HepG2 (cell line): ENCODE data around the gene SHLD3. TPM values are rescaled to one million over a fixed set of nuclear protein-coding genes. Genes with fewer than 3 reads are reported as not detected.

ENCODE experiments used
- AKNA ChIP-seq: sonication (generic); formaldehyde crosslinking; IDR thresholded peaks from 2 replicates; pipeline ENCODE4 v1.4.0; 2020; ENCODE audit warnings: missing genetic modification reagents, borderline replicate concordance
- CHD2 ChIP-seq: IDR thresholded peaks from 2 replicates; pipeline ENCODE4 v1.6.1; 2011; ENCODE audit warnings: low read depth, low read length, improper control_type of control experiment
- DZIP1 ChIP-seq: sonication (generic); formaldehyde crosslinking; IDR thresholded peaks from 2 replicates; pipeline ENCODE4 v1.5.0; 2020; ENCODE audit warnings: mild to moderate bottlenecking, missing genetic modification reagents
- ELF1 ChIP-seq: sonication (generic); formaldehyde crosslinking; IDR thresholded peaks from 2 replicates; pipeline ENCODE4 v1.4.0; 2020; ENCODE audit warnings: missing genetic modification reagents
- GABPB1 ChIP-seq: IDR thresholded peaks from 2 replicates; pipeline ENCODE4 v1.6.1; 2016; ENCODE audit warnings: mild to moderate bottlenecking, missing genetic modification reagents, moderate library complexity, missing compliant biosample characterization
- HINFP ChIP-seq: sonication (generic); formaldehyde crosslinking; IDR thresholded peaks from 2 replicates; pipeline ENCODE4 v1.4.0; 2020; ENCODE audit warnings: low read depth, mild to moderate bottlenecking, missing genetic modification reagents
- KAT7 ChIP-seq: IDR thresholded peaks from 2 replicates; pipeline ENCODE4 v1.6.1; 2018; ENCODE audit warnings: borderline replicate concordance, missing compliant biosample characterization
- RBM22 ChIP-seq: fragments of 200-400 bp; formaldehyde crosslinking; optimal IDR thresholded peaks from 2 replicates; pipeline ENCODE3; 2017; ENCODE audit warnings: mild to moderate bottlenecking, low read length, moderate library complexity
- SIN3A ChIP-seq: IDR thresholded peaks from 2 replicates; pipeline ENCODE4 v1.6.1; 2011; ENCODE audit warnings: low read depth, mild to moderate bottlenecking, control low read depth, low read length, borderline replicate concordance
- ZFY ChIP-seq: sonication (generic); formaldehyde crosslinking; IDR thresholded peaks from 2 replicates; pipeline ENCODE4 v1.4.0; 2020; ENCODE audit warnings: missing genetic modification reagents
- ZNF143 ChIP-seq: sonication (generic); formaldehyde crosslinking; IDR thresholded peaks from 2 replicates; pipeline ENCODE4 v1.4.0; 2020; ENCODE audit warnings: missing genetic modification reagents
- ZNF605 ChIP-seq: sonication (generic); formaldehyde crosslinking; IDR thresholded peaks from 2 replicates; pipeline ENCODE4 v1.8.0; 2022; ENCODE audit warnings: mild to moderate bottlenecking, missing genetic modification reagents
- ZNF776 ChIP-seq: sonication (generic); formaldehyde crosslinking; IDR thresholded peaks from 2 replicates; pipeline ENCODE4 v1.4.0; 2020; ENCODE audit warnings: mild to moderate bottlenecking, missing genetic modification reagents
- polyA plus RNA-seq, 8 experiments: library from polyadenylated mRNA; depleted of rRNA in 3 of 8; stranded (reverse) in 7 of 8; unstranded in 1 of 8; fragments of >200 nt; fragmentation: Illumina TruSeq in 4 of 8; extraction: Trizol in 4 of 8; gene quantifications; 2 replicates each; pipeline versions ENCODE4 v1.2.1 to v1.2.3, GENCODE V29; 2011 to 2016; ENCODE audit warnings: low read depth in 4 of 8, missing spikeins in 1 of 8, mixed read lengths in 1 of 8; ENCODE audit not compliant: insufficient read depth in 1 of 8
- total RNA-seq, 5 experiments: library from RNA; depleted of rRNA; stranded (reverse); fragments of >200 nt; fragmentation: Illumina TruSeq; extraction: Trizol; gene quantifications; 2 replicates each; pipeline ENCODE4 v1.2.3, GENCODE V29; 2016; ENCODE audit warnings: low read depth in 1 of 5
- TF ChIP-seq, protein P1 (sequence below): IDR thresholded peaks from 2 replicates; pipeline ENCODE4 v1.6.1; 2018; ENCODE audit warnings: missing genetic modification reagents, mild to moderate bottlenecking, missing compliant biosample characterization

The SHLD3 gene
- total and polyA plus RNA-seq, 2 of the 13 experiments (the other 11 are each of a cell fraction or from before 2014, with no cell fraction given) = 3.6 to 6.8 TPM

DNA sequence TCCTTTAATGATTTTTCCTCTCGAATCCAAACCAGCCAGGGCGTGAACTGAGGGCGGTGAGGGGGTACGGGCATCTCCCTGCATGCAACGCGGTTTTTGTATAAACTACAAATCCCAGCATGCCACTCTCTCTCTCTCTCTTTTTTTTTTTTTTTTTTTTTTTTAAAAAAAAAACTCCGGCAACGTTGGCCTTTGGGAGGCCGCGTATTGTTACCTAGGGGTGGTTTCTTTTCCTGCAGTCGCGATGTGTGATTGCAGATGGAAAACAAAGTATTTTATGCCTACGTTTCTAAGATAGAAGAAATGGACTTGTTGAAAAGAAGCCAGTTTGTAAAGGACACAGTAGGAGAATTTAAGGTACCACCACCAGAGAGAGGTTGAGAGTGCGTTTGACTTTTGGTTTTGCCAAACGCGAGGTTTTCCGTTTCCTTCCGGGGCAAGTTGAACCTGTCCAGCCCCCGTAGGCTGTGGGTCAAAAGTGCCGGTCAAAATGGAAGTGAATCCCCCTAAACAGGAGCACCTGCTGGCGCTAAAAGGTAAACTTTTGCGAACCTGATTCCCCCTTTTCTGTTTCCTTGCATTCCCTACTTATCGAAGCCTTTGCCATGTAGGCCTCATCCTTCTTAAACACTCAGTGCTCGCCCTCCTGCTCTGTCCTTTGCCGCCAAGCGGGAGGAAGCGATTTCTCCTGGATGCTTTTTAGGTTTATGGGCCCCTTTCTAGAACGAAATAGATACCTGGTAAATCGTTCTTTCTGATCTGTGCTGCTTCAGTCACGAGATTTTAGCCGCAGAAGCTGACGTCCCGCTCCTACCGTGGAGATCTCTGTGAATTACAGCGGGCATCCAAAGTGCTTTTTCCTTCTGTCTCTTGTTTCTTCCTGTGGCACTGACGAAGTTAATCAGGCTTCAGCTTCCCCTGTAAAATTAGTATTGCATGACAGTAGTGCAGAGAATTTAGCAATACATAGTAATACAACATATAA lies at the start of gene SHLD3, which contains the start of gene TRAPPC13 (continued):
- peak; percentile 63 for TF ChIP-seq ELF1
- TF ChIP-seq ZNF143 = peak; percentile 86
- TF ChIP-seq, protein P1, sequence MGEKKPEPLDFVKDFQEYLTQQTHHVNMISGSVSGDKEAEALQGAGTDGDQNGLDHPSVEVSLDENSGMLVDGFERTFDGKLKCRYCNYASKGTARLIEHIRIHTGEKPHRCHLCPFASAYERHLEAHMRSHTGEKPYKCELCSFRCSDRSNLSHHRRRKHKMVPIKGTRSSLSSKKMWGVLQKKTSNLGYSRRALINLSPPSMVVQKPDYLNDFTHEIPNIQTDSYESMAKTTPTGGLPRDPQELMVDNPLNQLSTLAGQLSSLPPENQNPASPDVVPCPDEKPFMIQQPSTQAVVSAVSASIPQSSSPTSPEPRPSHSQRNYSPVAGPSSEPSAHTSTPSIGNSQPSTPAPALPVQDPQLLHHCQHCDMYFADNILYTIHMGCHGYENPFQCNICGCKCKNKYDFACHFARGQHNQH = 0 out of 2 replicates have a peak, but pooled peaks have one; percentile 16
- TF ChIP-seq AKNA (CRISPR knock-in tag) = 0 out of 2 replicates have a peak, but pooled peaks have one; percentile 14
- TF ChIP-seq CHD2 = no peak
- no peak for TF ChIP-seq ZNF776 (CRISPR knock-in tag)
- 0 out of 2 replicates have a peak, but pooled peaks have one; percentile 38 for TF ChIP-seq DZIP1 (CRISPR knock-in tag)
- TF ChIP-seq KAT7 (CRISPR knock-in tag) = 0 out of 2 replicates have a peak, but pooled peaks have one; percentile 34
- no peak for TF ChIP-seq ZNF605
- TF ChIP-seq GABPB1 = peak; percentile 94
- peak; percentile 65 for TF ChIP-seq ZFY (CRISPR knock-in tag)
- TF ChIP-seq RBM22 = peak; percentile 19
- TF ChIP-seq HINFP (CRISPR knock-in tag) = no peak
- peak; percentile 74; the same call in 1 of the 2 replicates for TF ChIP-seq SIN3A
